Panc1 (cell line): ENCODE data around the gene TMEM131.

Source experiments
- POLR2AphosphoS5 ChIP-seq: IDR thresholded peaks from 2 replicates; pipeline ENCODE4 v1.6.1; 2012; ENCODE audit warnings: mild to moderate bottlenecking, low read depth, low read length, moderate library complexity
- REST ChIP-seq, 2 experiments: IDR thresholded peaks; 2 replicates each; pipeline ENCODE4 v1.6.1; 2011 to 2012; ENCODE audit warnings: low read depth in 2 of 2, control low read depth in 1 of 2, low read length in 1 of 2, mild to moderate bottlenecking in 1 of 2, moderate library complexity in 1 of 2; ENCODE audit not compliant: insufficient read depth in 1 of 2
- SIN3A ChIP-seq: IDR thresholded peaks from 2 replicates; pipeline ENCODE4 v1.6.1; 2012; ENCODE audit warnings: low read depth, mild to moderate bottlenecking, low read length, moderate library complexity, borderline replicate concordance; ENCODE audit not compliant: insufficient read depth
- TCF7L2 ChIP-seq: IDR thresholded peaks from 2 replicates; pipeline ENCODE4 v1.6.1; 2011; ENCODE audit warnings: mild to moderate bottlenecking, low read depth, low read length, inconsistent platforms
- TF ChIP-seq, protein P1 (sequence below): fragments of 450-650 bp; IDR thresholded peaks from 2 replicates; pipeline ENCODE4 v1.5.1; 2017; ENCODE audit warnings: mild to moderate bottlenecking

DNA sequence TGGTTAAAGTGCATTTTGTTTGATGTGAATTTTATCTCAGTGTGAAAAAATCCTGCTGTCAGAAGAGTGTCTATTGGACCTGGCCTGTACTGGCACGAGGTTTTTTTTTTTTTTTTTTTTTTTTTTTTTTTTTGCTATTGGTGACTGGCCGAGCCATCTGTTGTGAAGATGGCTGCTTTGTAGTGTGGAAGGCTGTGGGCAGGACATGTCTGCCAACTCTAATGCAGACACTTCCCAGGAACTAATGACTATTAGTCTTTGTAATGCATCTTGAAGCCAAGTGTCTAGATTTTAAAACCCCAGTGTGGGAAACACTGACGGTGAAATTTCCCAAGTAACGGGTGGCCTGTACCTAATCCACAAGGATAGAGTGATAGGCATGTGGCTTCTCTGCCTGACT, 248.0 kb downstream of the TMEM131 start:
- TF ChIP-seq, protein P1, sequence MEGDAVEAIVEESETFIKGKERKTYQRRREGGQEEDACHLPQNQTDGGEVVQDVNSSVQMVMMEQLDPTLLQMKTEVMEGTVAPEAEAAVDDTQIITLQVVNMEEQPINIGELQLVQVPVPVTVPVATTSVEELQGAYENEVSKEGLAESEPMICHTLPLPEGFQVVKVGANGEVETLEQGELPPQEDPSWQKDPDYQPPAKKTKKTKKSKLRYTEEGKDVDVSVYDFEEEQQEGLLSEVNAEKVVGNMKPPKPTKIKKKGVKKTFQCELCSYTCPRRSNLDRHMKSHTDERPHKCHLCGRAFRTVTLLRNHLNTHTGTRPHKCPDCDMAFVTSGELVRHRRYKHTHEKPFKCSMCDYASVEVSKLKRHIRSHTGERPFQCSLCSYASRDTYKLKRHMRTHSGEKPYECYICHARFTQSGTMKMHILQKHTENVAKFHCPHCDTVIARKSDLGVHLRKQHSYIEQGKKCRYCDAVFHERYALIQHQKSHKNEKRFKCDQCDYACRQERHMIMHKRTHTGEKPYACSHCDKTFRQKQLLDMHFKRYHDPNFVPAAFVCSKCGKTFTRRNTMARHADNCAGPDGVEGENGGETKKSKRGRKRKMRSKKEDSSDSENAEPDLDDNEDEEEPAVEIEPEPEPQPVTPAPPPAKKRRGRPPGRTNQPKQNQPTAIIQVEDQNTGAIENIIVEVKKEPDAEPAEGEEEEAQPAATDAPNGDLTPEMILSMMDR: no peak
- TF ChIP-seq POLR2AphosphoS5 (no peak), SIN3A (no peak), REST (IDR thresholded peaks at IDR 0.05; ENCODE audit: insufficient read depth in 1 of 2, low read depth in 2 of 2, low read length in 1 of 2) (no peak), TCF7L2 (no peak)
